Cerebellar cortex (tissue), 1 donor: ENCODE data around the gene HOXA6.

ENCODE experiments used
- DNase-seq: peaks from one replicate; pipeline ENCODE4 v3.0.0-alpha.2; 2015; ENCODE audit warnings: low spot score

Gene HOXA6

DNA sequence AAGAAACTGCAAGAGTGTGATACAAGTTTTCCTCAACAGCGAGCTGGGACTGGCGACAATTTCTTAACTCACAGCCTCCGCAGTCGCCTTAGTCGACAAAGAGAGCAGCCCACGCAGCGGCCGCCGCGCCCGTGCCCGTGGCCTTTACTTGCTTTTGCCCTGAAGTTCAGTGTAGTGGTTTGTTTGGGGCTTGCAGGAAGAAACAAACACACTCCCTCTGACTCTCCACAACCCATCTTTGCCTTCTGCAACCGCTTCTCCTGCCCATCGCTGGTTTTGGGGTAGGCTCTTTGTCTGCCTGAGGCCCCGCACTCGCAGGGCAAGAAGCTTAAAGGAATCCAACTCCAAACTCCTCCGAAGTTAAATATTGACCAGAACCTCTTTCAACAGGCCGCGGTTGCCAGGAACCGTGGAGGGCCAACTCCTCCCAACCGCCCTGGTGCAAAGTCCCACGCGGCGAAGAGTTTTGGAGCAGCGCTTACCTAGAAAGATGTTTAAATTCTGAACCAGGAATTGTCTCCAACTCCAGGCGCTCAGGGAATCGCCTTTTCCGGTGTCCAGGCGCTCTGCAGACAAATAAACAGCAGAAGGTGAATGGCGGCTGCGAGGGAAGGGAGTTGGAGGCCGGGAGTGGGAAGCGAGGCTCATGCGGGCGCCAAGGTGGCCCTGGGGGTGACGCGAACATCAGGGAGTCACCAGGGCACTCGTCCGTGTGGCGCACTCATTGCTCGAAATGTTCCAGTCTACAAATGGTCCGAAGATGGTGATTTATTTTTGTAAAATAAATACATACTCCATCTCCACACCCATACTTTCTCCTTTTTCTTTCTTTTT lies 25.3 kb downstream of the HOXA6 start:
- DNase-seq, result no peak

GRCh38 chr7:27121684-27122076 lies 25.9 kb downstream of the HOXA6 start:
- DNase-seq, result no peak

- no peak for DNase-seq
Observed at GRCh38 chr7:27119412-27119911, 28.1 kb downstream of the HOXA6 start.

- no peak for DNase-seq
Observed at GRCh38 chr7:27118580-27118979, 29.0 kb downstream of the HOXA6 start.

DNA sequence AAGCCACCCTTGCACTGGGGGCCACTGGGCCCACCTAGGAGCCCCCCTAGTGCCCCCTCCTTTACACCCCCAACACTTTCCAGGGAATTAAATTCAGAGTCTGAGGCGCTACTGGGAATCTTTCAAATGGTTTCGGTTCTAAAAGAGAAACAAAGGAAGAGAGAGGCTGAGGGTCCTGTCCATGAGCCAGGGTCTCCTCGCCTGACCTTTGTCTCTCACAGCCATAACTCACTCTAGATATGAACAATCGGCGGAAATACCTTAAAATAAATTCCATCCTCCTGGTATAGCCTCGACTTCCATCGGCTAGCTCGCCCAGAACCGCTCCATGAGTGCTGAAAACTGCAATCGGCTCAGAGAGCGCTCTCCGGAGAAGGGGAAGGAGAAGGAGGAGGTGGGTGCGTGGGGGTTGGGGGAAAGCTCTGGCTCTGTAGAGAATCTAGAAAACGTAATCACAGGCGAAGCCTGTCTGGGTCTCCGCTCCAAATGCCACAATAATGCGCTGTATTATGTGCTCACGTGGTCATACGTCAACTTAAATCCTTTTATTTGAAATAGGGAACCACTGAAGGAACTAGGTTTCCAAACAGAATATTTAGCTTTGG lies 29.6 kb downstream of the HOXA6 start:
- no peak for DNase-seq

DNA sequence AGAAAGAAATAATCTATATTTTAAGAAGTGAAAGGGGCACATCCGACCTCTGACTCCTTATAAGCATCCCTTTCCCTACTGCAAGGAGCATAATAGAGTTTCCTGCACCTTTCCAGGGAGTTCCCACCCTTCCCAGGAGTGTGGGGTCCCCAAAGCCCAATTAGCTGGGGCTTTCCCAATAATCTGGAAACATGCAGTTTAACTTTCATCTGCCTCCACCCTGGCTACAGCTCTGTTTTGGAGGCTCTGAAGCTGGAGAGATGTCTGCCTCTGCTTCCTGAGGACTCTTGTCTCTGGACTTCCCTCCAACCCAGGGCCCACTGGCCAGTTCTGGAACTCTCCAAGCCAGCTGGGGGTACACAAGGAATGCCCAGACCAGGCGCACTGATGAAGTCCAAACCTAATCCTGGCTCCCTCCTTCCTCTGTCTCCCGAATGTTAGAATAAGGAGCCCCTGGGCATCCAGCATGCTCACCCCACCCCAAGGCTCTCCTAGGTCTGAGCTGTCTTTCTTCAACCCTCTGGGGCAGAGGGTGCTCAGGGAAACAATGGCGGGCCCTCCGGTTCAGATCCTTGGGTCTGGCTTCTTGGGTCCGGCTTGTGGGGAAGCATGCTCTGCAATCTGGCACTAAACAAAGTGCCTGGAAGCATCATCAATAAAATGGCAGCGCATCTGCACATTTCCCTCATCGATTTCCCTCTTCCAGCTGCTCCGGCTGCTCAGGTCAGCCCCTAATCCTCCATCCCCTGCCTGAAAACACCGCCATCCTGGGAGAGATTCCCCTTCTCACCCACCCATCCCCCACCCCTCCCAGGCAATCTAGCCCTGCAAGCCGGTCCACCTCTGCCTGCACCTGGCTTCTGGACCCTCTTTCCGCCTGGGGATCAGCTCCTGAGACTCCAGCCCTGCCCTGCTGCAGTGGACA lies 30.4 kb downstream of the HOXA6 start:
- no peak for DNase-seq

DNA sequence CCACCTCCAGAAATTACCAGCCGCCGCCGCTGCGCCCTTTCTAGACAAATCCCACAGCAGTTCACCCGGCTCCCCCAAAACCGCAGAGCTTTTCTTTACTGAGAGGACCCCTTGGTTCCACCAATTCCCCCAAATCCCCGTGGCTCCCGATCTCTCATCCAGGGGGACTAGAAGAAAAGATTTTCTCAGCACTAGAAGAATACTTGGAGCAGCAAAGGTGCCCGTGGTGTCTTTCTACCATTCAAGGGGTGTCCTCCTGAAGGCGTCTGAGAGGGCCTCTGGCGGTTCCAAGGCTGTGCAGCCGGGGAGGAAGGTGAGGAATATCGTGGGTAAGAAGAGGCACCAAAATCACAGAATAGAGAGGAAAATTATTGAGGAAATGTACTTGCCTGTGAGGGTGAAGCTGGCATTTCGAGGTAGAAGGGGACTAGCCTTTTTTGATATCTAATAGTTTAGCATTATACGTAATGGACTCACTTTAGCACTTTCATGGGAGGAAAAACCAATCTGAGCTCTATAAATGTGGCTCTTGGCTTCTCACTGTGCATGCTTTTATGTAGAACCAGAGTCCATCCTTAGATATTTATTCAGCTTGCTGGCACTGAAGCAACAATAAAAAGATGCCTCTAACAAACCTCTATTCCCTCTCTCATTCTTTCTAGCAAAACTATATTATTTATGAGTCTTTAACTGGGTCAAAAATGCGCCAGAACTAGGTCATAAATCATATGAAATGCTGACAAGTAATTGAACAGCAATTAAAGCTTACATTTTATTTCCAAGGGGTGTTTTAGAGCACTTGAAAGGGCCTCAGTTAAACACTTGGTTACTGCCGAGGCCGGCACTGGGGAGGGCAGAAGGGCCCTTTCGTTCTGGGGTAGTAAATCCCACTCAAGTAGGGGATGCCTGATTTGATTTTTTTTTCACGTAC lies 31.3 kb downstream of the HOXA6 start:
- DNase-seq, result no peak

DNA sequence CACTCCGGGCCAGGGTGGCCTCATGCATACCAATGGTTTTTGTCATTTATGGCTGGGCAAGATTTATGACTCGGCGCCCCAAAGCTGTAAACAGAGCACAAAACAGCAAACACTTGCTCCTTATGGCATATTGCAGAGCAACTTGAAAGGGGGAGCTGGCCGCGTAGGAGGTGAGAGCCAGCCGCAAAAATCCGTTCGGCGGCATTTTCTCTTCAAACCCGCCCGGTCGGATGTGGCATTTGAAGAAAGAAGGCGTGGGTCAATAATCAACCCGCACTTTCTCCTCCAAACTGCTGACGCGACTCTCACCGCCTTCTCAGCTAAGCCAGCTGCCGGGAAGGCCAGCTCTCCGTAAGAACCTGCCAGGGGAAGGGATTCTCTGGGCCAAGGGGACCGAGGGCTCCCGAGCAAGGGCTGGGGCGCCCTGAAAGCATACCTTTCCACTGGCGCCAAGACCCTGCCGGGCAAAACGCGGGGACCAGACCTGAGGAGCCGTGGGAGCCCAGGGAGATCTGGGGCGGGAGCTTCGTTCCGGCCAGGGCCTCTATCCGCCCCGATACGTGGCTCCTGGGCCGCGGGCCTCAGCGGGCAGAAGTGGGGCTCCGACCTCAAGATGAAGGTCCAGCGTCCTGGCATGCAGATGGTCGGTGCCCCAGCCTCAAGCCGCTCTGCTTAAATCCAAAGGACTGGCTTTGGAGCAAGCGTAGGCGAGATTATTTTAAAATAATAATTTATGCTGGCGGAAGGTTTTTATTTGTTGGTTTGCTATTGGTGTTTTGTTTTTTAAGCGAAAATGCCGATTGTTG lies 32.1 kb downstream of the HOXA6 start:
- no peak for DNase-seq

GRCh38 chr7:27114881-27115220 lies 32.7 kb downstream of the HOXA6 start:
- no peak for DNase-seq

GRCh38 chr7:27113991-27114769 lies 33.4 kb downstream of the HOXA6 start:
- peak; percentile 59 for DNase-seq

GRCh38 chr7:27112955-27113949 lies 34.3 kb downstream of the HOXA6 start:
- peak; percentile 57 for DNase-seq

- no peak for DNase-seq
Observed at GRCh38 chr7:27112361-27112760, 35.2 kb downstream of the HOXA6 start.

GRCh38 chr7:27111751-27112277 lies 35.8 kb downstream of the HOXA6 start:
- DNase-seq, result no peak

- DNase-seq, result no peak
Observed at GRCh38 chr7:27111042-27111750, 36.4 kb downstream of the HOXA6 start.

- DNase-seq, result no peak
Observed at GRCh38 chr7:27110186-27111031, 37.2 kb downstream of the HOXA6 start.

DNA sequence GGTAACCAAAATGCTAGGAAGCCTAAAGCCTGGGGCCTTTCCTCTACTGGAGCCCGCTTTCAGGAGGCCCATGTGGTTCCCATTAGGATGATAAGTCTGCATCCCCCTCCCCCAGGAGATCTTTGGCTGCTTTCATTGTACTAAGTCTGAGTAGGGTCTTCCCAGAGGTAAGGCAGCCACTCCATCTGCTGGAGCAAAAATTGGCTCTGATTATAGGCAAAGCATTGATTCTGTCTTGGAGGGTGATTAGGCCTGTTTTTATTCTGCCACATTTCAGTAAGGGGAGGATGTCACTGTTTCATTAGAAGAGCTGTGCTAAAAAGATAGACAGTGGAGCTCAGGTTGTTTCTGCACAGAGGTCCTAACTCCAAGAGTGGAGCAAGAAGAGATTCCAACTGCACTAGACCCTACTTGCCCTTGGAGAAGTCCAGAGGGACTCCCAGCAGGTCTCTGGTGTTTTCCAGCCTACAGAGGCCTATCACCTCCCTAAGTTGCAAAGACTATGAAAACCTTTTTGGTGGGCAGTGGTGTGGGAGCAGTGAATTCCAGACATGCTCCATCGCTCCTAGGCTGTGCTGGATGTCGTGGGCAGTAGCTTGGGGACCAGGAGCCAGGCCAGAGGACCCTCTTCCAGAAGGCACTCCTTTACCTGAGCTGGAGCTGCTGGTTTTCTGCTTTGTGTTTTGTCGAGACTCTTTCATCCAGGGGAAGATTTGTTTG lies 37.9 kb downstream of the HOXA6 start:
- no peak for DNase-seq
